T-helper 1 cell (primary cell): ENCODE data around the gene TBX10.
"Not testable (repeated sequence)": the region's sequence is repeated elsewhere in the genome, so short reads cannot be mapped to it uniquely, and the experiment has no call there.

Source experiments
- DNase-seq, 5 donors: peaks; one replicate each; pipeline ENCODE4 v3.0.0-alpha.2; 2012 to 2020

The TBX10 gene

DNA sequence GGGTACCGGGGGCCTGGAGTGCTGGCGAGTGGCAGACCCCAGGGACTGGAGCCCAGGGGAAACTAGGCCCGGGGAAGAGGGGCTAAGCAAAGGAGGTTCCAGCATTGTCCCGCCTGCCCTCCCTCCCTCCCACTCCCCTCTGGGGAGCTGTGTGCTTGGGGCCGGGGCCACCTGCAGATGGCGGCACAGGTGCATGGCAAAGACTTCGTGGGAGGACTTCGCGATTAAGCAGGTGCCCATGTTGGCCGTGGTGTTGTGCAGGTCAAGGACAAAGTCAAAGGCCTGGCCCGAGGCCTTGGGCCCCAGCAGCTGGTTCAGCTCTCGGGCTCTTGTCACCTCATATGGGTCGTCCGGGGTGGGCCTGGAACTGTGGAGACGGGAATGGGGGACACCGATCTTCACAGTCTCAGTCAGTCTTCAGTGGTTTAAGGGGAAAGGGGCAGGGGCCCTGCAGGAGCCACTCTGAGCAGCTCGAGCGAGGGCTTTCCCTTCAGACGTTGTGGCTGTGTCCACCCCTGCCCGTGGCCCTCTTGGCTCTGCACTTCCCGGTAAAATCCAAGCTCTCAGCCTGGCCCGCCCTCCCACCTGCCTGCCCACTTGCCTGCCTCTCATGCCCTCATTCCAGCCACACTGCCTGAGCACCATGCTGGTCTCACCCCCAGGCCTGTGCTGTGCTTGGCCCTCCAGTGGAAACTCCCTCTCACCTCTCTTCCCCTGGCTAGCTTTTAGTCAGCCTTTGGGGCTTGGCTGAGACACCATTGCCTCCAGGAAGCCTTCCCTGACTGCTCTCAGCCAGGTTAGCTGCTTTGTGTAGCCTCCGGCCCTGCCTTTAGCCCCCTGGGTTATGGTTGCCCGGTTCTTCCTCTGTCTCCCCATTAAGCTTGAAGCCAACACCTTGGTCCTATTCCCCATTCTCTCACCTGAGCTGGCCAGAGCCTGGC is 6.2 kb upstream of the TBX10 start:
- no peak for DNase-seq

GRCh38 chr11:67644472-67645418 is 5.2 kb upstream of the TBX10 start:
- DNase-seq: no peak

GRCh38 chr11:67644042-67644441 is 4.5 kb upstream of the TBX10 start:
- DNase-seq: no peak

- no peak for DNase-seq
Measured at GRCh38 chr11:67642173-67643120, 2.9 kb upstream of the TBX10 start.

GRCh38 chr11:67641338-67642172 is 2.0 kb upstream of the TBX10 start:
- no peak for DNase-seq

- no peak for DNase-seq
Measured at GRCh38 chr11:67640758-67641337, 1.3 kb upstream of the TBX10 start.

DNA sequence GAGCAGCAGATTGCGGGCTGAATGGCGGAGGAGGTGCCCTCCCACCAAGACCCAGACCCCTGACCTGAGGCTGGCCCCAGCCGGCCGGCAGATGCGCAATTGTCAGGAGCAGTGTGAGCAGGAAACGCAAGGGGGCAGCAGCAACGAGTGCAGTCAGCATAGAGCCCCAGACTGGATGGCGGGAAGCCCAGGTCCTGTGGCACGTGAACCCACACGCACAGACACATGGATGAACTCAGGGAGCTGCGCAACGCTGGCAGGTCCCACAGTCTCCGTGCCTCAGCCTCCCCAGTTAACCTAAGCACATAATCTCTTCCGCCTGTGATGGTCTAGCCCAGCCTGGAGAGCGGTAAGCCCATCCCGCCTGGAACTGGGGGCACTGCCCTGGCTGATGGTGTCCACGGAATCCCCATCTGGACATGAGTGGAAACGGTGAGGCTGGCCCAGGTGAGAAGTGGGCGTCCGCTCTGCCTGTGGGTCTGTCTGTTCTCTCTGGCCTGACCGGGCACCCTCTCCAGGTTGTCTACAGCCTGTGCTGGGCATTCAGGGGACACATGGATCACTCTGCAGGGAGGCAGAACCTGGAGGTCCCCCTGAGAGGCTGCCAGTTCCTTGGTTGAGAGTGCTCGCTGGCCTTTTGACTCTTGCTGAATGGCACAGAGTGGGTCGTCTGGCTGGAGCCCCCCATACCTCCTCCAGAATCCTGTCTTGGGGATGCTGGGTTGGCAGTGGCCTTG is 626 bp upstream of the TBX10 start:
- DNase-seq: peak in 4 of 5 donors; percentile 32 to 52 (median 48)

DNA sequence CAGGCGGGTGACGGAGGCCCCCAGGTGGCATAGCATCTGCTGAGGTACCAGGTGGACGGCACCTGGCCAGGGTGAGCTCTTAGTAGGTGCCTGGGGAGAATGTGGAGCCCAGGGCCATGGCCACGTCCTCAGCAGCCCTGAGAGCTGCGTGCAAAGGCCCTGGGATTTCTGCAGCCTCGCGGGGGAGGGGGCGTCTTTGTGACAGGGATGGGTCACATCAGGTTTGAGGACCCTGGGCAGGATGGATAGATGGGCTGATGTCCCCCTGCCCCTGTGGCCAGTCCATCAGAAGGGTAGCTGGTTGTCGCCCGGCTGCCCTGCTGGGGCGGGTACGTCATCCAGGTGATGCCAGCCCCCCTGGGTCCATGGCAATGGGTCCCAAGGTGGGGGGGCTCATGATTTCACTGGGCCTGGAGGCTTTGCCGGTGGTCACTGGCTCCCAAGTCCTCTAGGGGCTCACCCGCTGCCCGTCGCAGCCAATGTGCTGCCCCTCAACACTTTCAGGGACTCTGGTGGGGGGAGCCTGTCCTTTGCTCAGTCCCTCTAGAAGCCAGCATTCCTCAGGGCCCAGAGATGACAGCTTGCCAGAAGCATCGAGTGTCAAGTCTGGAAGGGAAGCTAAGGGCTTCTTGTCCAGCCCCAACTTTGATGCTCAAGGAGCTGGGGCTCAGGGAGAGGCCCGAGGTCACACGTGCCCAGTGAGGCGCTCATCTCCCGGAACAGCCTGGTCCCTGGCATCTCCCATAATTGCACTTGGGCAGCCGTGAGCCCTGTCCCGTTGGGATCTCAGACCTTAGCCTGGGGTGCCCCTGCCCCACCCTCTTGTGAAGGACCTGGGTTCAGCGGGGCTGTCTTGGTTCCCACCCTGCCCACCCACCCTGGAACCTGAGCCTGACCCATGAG is 777 bp downstream of the TBX10 start:
- no peak for DNase-seq

DNA sequence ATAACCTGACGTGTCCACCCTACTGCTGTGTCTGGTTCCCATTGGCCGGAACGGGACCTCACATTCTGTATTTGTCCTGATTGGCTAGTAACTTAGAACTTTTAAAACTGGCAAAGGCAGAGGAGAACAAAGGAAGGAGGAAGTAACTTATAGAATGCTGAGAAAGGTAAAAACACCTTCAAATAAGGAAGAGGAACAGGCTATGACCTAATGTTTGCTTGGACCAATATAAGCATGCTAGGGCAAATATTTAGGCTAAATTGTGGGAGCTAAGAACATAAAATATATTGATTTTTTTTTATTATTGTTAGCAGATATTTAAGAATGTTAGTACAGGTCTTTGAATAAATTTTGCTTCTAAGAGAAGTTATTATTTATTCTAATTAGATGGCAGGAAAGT is 2.1 kb downstream of the TBX10 start:
- not testable (repeated sequence) for DNase-seq

- no peak for DNase-seq
Measured at GRCh38 chr11:67636962-67637361, 2.6 kb downstream of the TBX10 start.

GRCh38 chr11:67635231-67635521 is 4.4 kb downstream of the TBX10 start:
- no peak for DNase-seq

DNA sequence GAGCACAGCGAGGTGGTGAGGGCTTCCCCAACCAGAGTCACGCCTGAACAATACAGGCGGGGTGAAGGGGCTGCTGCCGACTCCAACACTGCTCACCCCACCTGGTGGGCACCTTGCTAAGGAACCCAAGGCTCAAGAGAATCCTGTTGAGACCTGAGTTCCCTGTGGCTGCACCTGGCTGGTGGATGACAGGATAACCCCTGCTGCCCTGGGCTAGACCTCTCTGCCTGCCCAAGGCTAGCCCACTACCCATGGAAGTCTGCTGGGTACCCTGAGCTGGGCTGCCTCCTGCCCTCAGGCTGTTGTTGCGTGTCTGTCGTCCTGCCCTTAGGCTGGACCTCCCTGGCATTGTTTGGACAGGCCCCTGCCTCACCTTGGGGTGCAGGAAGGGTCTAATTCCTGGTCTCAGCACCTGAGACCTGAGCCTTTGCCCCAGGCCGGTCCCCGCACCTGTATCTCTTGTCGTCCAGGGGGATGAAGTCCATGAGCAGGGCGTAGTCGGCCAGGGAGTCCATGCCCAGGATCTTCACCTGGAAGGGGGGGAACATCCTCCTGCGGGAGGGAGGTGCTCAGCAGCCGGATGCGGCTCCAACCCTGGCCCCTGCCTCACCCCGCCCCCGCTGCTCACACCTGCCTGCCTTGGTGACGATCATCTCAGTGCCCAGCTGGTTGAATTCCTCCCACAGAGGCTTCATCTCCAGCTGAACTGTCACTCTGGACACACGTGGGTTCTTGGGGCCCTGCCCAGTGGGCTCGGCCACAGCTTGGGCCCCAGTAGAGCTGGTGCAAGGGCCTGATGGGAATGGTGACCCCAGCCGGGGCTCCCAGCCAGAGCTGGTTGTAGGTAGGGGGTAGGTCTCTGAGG is 5.0 kb downstream of the TBX10 start:
- no peak for DNase-seq

GRCh38 chr11:67633758-67634365 is 5.7 kb downstream of the TBX10 start:
- no peak for DNase-seq

DNA sequence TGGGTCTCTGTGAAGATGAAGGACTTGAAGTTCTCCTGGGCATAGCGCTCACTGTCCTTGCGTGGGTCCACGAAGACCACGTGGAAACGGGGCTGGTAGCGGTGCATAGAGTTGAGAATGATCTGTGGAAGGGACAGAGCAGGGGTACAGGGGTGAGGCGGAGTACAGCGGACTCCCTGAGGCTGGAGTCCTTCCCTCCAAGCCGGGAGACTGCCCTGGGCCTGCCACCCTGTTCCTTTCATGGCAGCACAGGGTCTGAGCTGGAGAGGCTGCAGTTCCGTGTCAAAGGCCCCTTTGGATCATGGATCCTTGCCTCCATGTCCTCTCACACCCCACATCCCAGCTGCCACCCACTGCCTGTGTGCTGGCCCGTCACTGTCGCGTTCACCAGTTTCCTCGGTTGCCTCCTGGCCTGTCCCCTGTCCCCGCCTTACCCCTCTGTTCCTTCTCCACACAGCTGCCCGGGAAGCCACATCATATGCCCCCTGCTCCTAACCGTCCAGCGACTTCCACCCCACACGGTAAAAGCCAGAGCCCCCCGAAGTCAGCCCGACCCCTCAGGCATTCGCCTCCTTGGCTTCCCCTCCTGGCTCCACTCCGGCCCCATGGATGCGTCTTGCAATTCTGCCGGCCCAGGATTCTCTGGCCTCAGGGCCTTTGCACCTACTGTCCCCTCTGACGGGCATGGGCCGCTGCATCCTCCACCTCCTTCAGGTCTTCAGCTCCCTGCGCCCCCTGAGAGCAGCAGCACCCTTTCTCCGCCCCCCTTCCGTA is 6.4 kb downstream of the TBX10 start:
- DNase-seq: no peak

DNA sequence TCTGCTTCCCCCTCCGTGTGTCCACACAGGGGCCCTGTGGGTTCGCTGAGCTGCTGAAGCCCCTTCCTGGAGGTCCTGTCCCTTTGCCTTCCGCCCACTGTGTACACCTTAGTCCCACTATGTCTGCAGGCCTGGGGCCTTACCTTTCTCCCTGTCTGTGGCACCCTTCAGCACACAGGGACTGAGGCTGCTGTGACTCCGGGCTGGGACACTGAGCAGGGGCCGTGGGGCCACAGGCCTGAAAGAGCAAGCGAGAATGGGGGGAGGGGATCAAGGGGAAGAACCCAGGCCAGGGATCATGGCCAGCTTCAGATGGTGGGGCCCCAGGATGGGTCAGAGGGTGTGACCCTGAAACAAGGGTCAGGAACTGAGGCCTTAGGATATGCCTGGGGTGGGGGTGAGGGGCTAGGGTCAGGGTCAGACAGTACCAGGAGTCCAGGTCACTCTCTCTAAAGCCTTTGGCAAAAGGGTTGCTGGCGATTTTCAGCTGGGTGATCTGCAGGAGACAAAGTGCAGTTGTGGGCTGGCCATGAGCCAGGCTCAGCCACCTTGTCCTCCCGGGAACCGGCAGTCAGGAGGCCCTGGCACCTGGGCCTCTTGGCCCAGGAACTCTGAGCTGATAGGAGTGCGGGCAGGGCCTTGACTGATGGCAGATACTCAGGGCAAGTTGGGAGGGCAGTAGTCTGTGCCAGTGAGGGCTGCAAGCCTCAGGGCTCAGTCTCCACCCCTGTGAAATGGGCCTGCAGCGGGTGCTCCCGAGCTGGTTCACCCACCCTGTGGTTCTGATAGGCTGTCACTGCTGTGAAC is 7.2 kb downstream of the TBX10 start:
- DNase-seq: no peak

- DNase-seq: no peak
Measured at GRCh38 chr11:67631853-67632174, 7.7 kb downstream of the TBX10 start.
